PFSK-1 (cell line): ENCODE results near the gene LRCH1.

Experiments used
- FOXP2 ChIP-seq: optimal IDR thresholded peaks from 2 replicates; pipeline ENCODE3; 2011; ENCODE audit warnings: borderline replicate concordance, control low read depth, inconsistent platforms; ENCODE audit not compliant: insufficient read depth; ENCODE audit errors: extremely low read length, extremely low read depth
- POLR2AphosphoS5 ChIP-seq: IDR thresholded peaks from 2 replicates; pipeline ENCODE4 v1.6.1; 2012; ENCODE audit warnings: low read depth, mild to moderate bottlenecking, control low read depth, low read length, moderate library complexity
- SIN3A ChIP-seq: IDR thresholded peaks from 2 replicates; pipeline ENCODE4 v1.6.1; 2012; ENCODE audit warnings: mild to moderate bottlenecking, low read length, moderate library complexity, borderline replicate concordance; ENCODE audit not compliant: insufficient read depth
- TAF1 ChIP-seq: IDR thresholded peaks from 2 replicates; pipeline ENCODE4 v1.6.1; 2012; ENCODE audit warnings: low read length, control low read depth, borderline replicate concordance; ENCODE audit not compliant: insufficient read depth
- TF ChIP-seq, protein P1 (sequence below), 2 experiments: IDR thresholded peaks; 2 replicates each; pipeline versions ENCODE4 v1.6.1 to v1.8.0; 2011 to 2012; ENCODE audit warnings: low read depth in 2 of 2, low read length in 2 of 2, control low read depth in 1 of 2, inconsistent platforms in 1 of 2, mild to moderate bottlenecking in 1 of 2, moderate library complexity in 1 of 2; ENCODE audit not compliant: insufficient read depth in 1 of 2

The LRCH1 gene

DNA sequence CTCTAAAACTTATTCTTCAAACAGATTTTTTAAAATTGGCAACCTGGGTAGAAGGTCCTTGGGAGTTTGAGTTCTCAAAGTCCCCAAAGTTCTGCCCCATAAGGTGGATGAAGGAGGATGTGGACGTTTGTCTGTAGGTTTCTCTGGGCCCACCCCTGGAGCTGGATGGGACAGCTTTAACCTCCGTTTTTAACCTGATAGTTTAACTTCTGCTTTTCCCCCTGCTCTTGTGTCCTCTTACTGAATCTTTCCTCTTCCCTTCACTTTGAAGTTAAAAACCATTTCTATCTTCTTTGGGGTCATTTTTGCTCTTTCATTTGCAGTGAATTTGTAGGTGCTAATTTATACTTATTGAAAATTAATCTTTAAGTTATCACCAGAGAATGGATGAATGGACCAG lies 164.9 kb downstream of the LRCH1 start:
- TF ChIP-seq POLR2AphosphoS5 (no peak), FOXP2 (no peak), SIN3A (no peak), TAF1 (no peak)
- TF ChIP-seq, protein P1, sequence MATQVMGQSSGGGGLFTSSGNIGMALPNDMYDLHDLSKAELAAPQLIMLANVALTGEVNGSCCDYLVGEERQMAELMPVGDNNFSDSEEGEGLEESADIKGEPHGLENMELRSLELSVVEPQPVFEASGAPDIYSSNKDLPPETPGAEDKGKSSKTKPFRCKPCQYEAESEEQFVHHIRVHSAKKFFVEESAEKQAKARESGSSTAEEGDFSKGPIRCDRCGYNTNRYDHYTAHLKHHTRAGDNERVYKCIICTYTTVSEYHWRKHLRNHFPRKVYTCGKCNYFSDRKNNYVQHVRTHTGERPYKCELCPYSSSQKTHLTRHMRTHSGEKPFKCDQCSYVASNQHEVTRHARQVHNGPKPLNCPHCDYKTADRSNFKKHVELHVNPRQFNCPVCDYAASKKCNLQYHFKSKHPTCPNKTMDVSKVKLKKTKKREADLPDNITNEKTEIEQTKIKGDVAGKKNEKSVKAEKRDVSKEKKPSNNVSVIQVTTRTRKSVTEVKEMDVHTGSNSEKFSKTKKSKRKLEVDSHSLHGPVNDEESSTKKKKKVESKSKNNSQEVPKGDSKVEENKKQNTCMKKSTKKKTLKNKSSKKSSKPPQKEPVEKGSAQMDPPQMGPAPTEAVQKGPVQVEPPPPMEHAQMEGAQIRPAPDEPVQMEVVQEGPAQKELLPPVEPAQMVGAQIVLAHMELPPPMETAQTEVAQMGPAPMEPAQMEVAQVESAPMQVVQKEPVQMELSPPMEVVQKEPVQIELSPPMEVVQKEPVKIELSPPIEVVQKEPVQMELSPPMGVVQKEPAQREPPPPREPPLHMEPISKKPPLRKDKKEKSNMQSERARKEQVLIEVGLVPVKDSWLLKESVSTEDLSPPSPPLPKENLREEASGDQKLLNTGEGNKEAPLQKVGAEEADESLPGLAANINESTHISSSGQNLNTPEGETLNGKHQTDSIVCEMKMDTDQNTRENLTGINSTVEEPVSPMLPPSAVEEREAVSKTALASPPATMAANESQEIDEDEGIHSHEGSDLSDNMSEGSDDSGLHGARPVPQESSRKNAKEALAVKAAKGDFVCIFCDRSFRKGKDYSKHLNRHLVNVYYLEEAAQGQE (IDR thresholded peaks at IDR 0.05; ENCODE audit: insufficient read depth in 1 of 2, low read depth in 2 of 2, low read length in 2 of 2): no peak

DNA sequence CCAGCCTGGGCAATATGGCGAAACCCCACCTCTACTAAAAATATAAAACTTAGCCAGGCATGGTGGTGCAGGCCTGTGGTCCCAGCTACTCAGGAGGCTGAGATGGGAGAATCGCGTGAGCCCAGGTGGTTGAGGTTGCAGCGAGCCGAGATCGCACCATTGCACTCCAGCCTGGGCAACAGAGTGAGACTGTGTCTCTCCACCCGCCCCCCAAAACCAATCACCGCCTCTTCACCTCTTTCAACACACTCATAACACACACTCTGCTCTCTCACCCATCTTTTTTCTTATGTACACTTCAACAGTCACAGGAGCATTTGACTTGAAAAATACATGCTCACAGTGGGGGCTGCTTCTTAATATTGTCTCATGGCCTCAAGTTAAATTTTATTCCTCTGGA lies 167.2 kb downstream of the LRCH1 start:
- TF ChIP-seq, protein P1 (IDR thresholded peaks at IDR 0.05; ENCODE audit: insufficient read depth in 1 of 2, low read depth in 2 of 2, low read length in 2 of 2): no peak
- no peak for TF ChIP-seq SIN3A

DNA sequence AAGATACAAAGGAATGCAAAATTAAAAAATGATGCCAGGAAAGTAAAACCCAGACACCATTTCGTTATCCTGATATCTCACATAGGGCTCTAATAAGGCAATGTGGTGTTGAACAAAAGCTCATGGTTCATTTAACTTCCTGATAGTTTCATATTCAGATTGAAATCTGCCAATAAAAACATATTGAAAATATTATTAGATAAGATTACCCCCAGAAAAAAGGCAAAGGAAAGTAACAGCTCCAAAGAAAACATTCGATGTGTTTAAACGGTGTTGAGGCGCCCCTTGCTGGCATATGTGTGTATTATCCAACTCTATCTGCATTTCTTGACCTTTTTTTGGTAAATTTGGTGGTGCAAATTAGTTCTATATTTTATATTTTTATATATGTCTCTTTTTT lies 168.1 kb downstream of the LRCH1 start:
- TF ChIP-seq, protein P1 (IDR thresholded peaks at IDR 0.05; ENCODE audit: insufficient read depth in 1 of 2, low read depth in 2 of 2, low read length in 2 of 2): no peak
- TF ChIP-seq FOXP2: no peak

DNA sequence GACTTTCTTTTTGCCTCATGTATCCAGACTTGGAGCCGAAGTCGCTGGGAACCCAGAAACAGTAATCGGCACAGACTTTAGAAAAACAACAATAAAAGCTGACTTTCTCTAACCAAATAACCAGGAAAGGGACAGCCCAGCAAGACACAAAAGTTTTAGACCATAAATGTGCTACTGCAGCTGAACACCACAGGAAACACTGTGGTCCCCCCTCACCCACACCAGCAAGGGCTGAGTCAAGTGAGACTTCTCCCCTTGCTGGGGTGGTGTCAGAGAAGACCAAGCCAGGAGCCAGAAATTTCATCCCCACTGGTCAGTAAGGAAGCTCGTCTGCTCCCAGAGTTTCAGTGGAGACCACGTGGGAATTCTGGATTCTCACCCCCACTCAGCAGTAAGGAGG lies 173.4 kb downstream of the LRCH1 start:
- no peak for TF ChIP-seq TAF1
- TF ChIP-seq, protein P1 (IDR thresholded peaks at IDR 0.05; ENCODE audit: insufficient read depth in 1 of 2, low read depth in 2 of 2, low read length in 2 of 2): no peak
- TF ChIP-seq POLR2AphosphoS5: no peak
- no peak for TF ChIP-seq FOXP2
- no peak for TF ChIP-seq SIN3A

DNA sequence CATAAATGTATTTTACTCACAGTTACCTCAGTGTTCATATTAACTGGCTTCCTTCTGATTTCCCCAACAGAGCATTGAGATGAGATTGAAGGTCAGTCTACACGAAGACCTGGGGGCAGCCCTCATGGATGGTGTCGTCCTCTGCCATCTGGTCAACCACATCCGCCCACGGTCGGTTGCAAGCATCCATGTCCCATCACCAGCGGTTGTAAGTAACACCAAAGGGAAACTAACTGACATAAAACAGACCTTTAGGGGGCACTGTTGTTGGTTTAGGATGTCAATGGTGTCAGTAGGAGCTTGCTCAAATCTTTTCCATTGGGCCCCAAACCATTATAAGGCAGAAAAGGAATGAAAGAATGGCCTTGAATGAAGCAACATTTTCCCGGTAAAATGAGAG lies 175.8 kb downstream of the LRCH1 start:
- TF ChIP-seq POLR2AphosphoS5 (no peak), FOXP2 (no peak), TAF1 (no peak), SIN3A (no peak)
- TF ChIP-seq, protein P1 (IDR thresholded peaks at IDR 0.05; ENCODE audit: insufficient read depth in 1 of 2, low read depth in 2 of 2, low read length in 2 of 2): no peak
